DND-41 (cell line): ENCODE results near the gene FLRT1.

Experiments
- ATAC-seq: fragments of 200-7000 bp; cut with Tn5 transposase; 3 replicates; pipeline ENCODE4 v1.9.1; 2021; ENCODE audit warnings: low read depth; ENCODE audit not compliant: insufficient read depth
- DNase-seq: peaks from one replicate; pipeline ENCODE4 v3.0.0-alpha.2; 2020
- H2AFZ ChIP-seq: 2 replicates; pipeline ENCODE4 v1.6.0; 2012; ENCODE audit warnings: low read depth, low read length
- H3K27ac ChIP-seq: 2 replicates; pipeline ENCODE4 v1.5.1; 2012; ENCODE audit warnings: low read length, inconsistent platforms
- H3K27me3 ChIP-seq: fragments of 200-600 bp; sonication (generic); 2 replicates; pipeline ENCODE4 v1.6.0; 2012; ENCODE audit warnings: low read length, mild to moderate bottlenecking, inconsistent platforms; ENCODE audit not compliant: insufficient read depth, poor library complexity
- H3K36me3 ChIP-seq: 2 replicates; pipeline ENCODE4 v1.5.1; 2012; ENCODE audit warnings: low read length, inconsistent platforms; ENCODE audit not compliant: insufficient read depth
- H3K4me1 ChIP-seq: 2 replicates; pipeline ENCODE4 v1.5.1; 2012; ENCODE audit warnings: mild to moderate bottlenecking, low read length; ENCODE audit not compliant: insufficient read depth
- H3K4me2 ChIP-seq: 2 replicates; pipeline ENCODE4 v1.6.0; 2012; ENCODE audit warnings: mild to moderate bottlenecking, moderate library complexity, low read length, inconsistent platforms; ENCODE audit not compliant: insufficient read depth
- H3K4me3 ChIP-seq, 2 experiments: fragments of 200-600 bp in 1 of 2; shearing (Covaris generic) in 1 of 2; 2 replicates each; pipeline ENCODE4 v1.5.1; 2012 to 2016; ENCODE audit warnings: inconsistent platforms in 2 of 2, low read length in 2 of 2, mild to moderate bottlenecking in 2 of 2, low read depth in 1 of 2, moderate library complexity in 1 of 2
- H3K79me2 ChIP-seq: 2 replicates; pipeline ENCODE4 v1.6.0; 2012; ENCODE audit warnings: low read length, inconsistent platforms; ENCODE audit not compliant: insufficient read depth
- H3K9ac ChIP-seq: 2 replicates; pipeline ENCODE4 v1.6.0; 2012; ENCODE audit warnings: low read depth, mild to moderate bottlenecking, inconsistent platforms, low read length, moderate library complexity
- H3K9me3 ChIP-seq: 2 replicates; pipeline ENCODE4 v1.5.1; 2012; ENCODE audit warnings: low read length, moderate library complexity, mild to moderate bottlenecking, inconsistent platforms; ENCODE audit not compliant: insufficient read depth, severe bottlenecking
- H4K20me1 ChIP-seq: 2 replicates; pipeline ENCODE4 v1.6.0; 2012; ENCODE audit warnings: low read length; ENCODE audit not compliant: insufficient read depth
- EZH2 ChIP-seq: IDR thresholded peaks from 3 replicates; pipeline ENCODE4 v1.6.1; 2012; ENCODE audit warnings: borderline replicate concordance, low read depth, mild to moderate bottlenecking, moderate library complexity, low read length, inconsistent platforms; ENCODE audit not compliant: severe bottlenecking
- TF ChIP-seq, protein P1 (sequence below): IDR thresholded peaks from 2 replicates; pipeline ENCODE4 v1.5.1; 2012; ENCODE audit warnings: borderline replicate concordance, low read length, moderate library complexity, mild to moderate bottlenecking; ENCODE audit not compliant: poor library complexity, severe bottlenecking; ENCODE audit errors: extremely low read depth

Gene FLRT1

DNA sequence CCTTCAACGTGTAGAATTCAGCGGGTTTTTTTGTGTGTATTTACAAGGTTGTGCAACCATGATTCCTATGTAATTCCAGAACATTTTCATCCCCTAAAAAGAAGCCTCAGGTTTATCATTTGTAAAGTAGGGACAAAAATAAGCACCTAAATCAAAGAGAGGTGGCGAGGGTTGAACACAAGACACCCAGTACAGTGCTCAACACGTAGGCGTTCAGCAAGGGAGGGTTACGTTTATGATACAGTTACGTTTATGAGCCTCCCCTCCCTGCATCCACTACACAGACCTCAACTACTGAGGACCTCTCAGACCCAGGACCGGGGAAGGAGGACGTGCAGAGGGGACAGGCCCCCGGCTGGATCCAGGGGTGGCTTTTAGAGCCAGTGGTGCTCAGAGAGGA, 44.7 kb downstream of the FLRT1 start:
- H3K4me2 ChIP-seq, result no peak overlapping the region
- H3K36me3 ChIP-seq, result no peaks in the 10 kb centered on the region
- H3K79me2 ChIP-seq, result no peaks in the 10 kb centered on the region
- no peak for DNase-seq
- H4K20me1 ChIP-seq, result peaks cover 35% of the 10 kb centered on the region
- H2AFZ ChIP-seq, result no peak overlapping the region
- H3K27me3 ChIP-seq, result no peaks in the 10 kb centered on the region
- no peaks in the 10 kb centered on the region for H3K9me3 ChIP-seq
- H3K4me3 ChIP-seq, result no peak overlapping the region
- H3K27ac ChIP-seq, result no peak overlapping the region
- TF ChIP-seq, protein P1, sequence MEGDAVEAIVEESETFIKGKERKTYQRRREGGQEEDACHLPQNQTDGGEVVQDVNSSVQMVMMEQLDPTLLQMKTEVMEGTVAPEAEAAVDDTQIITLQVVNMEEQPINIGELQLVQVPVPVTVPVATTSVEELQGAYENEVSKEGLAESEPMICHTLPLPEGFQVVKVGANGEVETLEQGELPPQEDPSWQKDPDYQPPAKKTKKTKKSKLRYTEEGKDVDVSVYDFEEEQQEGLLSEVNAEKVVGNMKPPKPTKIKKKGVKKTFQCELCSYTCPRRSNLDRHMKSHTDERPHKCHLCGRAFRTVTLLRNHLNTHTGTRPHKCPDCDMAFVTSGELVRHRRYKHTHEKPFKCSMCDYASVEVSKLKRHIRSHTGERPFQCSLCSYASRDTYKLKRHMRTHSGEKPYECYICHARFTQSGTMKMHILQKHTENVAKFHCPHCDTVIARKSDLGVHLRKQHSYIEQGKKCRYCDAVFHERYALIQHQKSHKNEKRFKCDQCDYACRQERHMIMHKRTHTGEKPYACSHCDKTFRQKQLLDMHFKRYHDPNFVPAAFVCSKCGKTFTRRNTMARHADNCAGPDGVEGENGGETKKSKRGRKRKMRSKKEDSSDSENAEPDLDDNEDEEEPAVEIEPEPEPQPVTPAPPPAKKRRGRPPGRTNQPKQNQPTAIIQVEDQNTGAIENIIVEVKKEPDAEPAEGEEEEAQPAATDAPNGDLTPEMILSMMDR, result no peak
- no peak for TF ChIP-seq EZH2
- no peak for ATAC-seq
- H3K9ac ChIP-seq, result no peak overlapping the region
- H3K4me1 ChIP-seq, result no peaks in the 10 kb centered on the region

- no peaks in the 10 kb centered on the region for H3K9me3 ChIP-seq
- peaks cover 10% of the 10 kb centered on the region for H3K4me1 ChIP-seq
- H3K79me2 ChIP-seq, result no peaks in the 10 kb centered on the region
- H3K27me3 ChIP-seq, result no peaks in the 10 kb centered on the region
- no peak overlapping the region for H3K4me2 ChIP-seq
- TF ChIP-seq, protein P1, result no peak
- no peak for TF ChIP-seq EZH2
- no peak overlapping the region for H3K27ac ChIP-seq
- peaks cover 38% of the 10 kb centered on the region for H4K20me1 ChIP-seq
- ATAC-seq (no peak), DNase-seq (no peak)
- no peak overlapping the region for H3K4me3 ChIP-seq
- H3K9ac ChIP-seq, result no peak overlapping the region
- H3K36me3 ChIP-seq, result no peaks in the 10 kb centered on the region
- H2AFZ ChIP-seq, result no peak overlapping the region
Measured at GRCh38 chr11:64081745-64082442, 46.2 kb downstream of the FLRT1 start.

GRCh38 chr11:64083398-64084080, 47.8 kb downstream of the FLRT1 start:
- no peak for TF ChIP-seq EZH2
- TF ChIP-seq, protein P1, result no peak
- Histone ChIP-seq H3K9me3 (no peaks in the 10 kb centered on the region), H3K27me3 (no peaks in the 10 kb centered on the region), H3K9ac (no peak overlapping the region), H3K79me2 (no peaks in the 10 kb centered on the region), H3K4me3 (no peak overlapping the region), H3K4me2 (no peak overlapping the region), H3K36me3 (no peaks in the 10 kb centered on the region), H2AFZ (no peak overlapping the region), H4K20me1 (peaks cover 36% of the 10 kb centered on the region), H3K4me1 (peaks cover 10% of the 10 kb centered on the region), H3K27ac (no peak overlapping the region)
- ATAC-seq (no peak), DNase-seq (no peak)
